NCI-H748 (cell line): ENCODE data around the gene XCL1.
A peak's percentile ranks its signal among the peaks of the same experiment; 100 is the strongest.
"Not testable (repeated sequence)": the region's sequence is repeated elsewhere in the genome, so short reads cannot be mapped to it uniquely, and the experiment has no call there.

Experiments used
- DNase-seq: peaks from one replicate; lab custom pipeline; 2025; ENCODE audit not compliant: unreplicated experiment; lab: John Stamatoyannopoulos, UW

XCL1 gene

DNA sequence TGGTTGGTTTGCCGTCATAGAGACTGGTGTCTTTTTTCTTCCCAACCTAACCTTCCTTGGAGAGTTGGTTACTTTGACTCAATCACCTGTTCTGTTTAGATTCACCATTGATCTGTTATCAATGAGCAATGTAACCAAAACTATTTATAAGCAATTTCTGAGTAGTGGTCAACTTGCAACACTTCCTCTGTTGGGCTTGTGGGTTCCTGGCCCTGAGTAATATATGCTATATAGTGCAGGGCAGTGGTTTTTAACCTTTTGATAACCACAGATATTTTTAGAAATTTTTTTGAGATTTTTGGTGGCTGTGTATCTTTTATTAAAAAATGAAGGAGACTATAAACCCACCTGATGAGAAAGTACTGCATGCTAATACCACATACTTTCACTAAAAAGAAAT is 9.4 kb upstream of the XCL1 start:
- DNase-seq: no peak

DNA sequence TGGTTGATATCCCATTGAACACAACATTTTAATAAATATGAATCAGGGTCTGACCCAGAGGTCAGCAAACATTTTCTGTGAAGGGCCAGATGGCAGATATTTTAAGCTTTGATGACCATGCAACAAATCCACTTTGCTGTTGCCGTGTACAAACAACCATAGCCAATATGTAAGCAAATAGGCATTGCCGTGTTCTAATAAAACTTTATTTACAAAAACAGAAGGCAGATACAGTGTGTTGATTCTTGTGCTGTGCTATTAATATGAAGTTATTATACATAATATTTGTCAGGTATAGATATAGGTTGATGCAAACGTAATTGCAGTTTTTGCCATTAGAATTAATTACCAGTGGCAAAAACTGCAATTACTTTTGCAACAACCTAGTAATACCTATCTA is 8.8 kb upstream of the XCL1 start:
- no peak for DNase-seq

DNA sequence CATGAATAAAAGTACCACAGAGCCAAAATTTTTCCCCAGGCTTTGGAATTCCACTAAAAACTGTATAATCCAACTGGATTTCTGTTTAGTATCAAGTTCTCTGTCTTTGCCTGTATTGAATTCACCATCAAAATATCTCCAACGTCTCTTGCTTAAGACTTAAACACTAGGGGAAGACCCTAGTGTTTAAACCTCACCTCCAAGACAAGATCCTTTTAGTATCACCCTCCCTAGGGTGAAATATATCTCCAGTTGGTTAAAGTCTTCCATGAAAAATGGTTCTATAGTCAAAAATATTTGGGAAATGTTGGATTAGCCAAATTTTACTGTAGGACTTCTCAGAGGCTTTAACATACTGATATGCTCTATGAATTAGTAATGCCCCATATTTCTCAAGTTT is 8.1 kb upstream of the XCL1 start:
- DNase-seq: no peak

DNA sequence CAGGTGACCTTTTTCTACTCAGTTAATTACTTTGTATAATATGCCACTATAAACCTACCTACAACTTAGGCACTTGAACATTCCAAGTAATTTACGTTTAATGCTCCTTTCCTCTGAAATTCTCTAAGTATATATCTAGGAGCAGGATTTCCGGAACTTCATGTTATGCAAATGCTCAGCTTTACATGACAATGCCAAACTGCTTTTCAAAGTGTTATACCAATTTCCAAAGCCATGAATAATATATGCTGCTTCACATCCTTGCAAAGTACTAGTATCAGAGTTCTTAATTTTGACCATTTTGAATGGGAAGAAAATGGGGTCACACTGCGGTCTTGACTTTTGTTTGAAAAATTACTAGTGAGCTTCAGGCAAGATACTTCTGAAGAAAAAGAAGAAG is 5.8 kb upstream of the XCL1 start:
- DNase-seq: no peak

DNA sequence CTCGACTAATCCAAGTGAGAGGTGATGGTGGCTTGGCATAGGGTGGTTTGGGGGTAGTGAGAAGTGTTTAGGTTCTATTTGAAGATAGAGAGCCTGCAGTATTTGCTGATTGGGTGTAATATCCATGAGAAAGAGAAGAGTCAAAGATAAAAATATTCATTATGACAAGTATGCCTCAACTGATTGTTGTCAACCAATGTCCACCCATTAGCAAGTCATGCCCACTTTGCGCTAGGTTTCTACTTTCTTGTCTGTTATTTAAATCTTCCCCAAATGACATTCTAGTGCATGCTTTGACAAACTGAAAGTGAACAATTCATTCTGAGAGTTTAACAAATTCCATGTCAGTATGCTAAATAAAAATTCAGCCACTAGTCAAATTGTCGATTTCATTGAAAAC is 3.8 kb upstream of the XCL1 start:
- no peak for DNase-seq

DNA sequence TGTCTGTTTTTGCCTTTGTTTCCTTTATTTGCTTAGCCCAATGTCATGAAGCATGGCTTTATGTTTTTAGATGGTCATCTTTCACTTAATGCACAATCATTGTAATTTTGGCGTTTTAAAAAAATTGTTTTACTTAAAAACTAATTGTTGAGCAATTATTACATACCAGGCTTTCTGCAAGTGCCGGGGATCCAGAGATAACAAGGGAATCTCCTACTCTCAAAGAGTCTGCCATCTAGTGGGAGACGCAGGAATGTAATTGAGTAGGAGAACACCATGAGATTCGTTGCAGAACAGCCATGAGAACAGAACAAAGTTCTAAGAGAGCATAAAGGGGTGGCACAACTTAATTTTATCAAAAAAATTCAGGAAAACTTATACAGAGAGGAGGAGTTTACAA is 2.2 kb upstream of the XCL1 start:
- peak; percentile 40 for DNase-seq

DNA sequence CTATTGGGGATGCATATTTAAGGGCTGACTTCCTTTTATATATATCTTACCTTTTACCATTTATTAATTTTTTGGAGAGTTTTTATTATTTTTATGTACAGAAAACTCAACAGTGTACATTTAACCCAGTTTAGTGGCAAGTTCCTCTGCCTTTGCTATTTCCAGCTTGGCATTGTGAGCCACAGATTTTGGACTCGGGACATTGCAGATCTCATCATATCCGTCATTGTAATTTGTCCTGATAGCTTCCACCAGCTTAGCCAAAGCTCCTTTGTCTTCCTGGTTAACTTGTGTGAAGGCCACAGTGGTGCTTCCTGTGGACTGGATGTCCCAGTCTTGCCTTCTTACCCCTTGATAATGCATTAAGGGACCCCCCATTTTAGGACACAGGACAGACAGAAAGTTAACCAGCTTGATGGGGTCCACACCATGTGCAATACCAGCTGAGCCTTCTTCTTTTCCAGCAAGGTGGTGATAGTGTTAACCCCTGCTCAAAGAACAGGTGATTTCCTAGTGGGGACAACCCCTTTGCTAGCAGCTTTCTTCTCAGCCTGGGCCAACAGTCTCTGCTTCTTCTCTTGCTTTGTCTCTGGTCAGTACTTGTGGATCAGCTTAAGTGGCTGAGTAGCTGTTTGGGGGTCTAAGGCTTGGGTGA is 2.3 kb downstream of the XCL1 start:
- DNase-seq: not testable (repeated sequence)

DNA sequence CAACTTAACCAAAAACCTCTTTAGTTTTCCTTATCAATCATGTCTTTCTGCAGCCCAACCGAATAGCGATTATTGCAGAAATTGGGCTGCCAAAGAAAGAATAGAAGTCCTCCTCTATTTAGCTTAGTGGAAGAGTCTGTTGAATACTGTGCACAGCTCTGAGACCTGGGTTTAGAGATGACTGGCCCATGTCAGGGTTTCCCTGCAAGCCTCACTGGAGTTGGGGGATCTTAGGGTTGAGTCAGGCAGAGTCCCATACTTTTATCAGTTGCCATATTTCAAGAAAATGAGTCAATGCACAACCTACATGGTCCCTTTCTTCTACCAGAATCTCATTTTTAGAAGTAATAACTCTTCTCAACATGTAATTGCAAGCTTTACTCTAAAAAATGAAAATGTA is 3.9 kb downstream of the XCL1 start:
- not testable (repeated sequence) for DNase-seq

DNA sequence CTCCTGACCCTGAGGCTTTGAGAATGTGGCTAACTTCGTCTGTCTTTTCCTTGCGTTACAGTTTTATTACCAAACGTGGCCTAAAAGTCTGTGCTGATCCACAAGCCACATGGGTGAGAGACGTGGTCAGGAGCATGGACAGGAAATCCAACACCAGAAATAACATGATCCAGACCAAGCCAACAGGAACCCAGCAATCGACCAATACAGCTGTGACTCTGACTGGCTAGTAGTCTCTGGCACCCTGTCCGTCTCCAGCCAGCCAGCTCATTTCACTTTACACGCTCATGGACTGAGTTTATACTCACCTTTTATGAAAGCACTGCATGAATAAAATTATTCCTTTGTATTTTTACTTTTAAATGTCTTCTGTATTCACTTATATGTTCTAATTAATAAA is 4.6 kb downstream of the XCL1 start:
- not testable (repeated sequence) for DNase-seq

DNA sequence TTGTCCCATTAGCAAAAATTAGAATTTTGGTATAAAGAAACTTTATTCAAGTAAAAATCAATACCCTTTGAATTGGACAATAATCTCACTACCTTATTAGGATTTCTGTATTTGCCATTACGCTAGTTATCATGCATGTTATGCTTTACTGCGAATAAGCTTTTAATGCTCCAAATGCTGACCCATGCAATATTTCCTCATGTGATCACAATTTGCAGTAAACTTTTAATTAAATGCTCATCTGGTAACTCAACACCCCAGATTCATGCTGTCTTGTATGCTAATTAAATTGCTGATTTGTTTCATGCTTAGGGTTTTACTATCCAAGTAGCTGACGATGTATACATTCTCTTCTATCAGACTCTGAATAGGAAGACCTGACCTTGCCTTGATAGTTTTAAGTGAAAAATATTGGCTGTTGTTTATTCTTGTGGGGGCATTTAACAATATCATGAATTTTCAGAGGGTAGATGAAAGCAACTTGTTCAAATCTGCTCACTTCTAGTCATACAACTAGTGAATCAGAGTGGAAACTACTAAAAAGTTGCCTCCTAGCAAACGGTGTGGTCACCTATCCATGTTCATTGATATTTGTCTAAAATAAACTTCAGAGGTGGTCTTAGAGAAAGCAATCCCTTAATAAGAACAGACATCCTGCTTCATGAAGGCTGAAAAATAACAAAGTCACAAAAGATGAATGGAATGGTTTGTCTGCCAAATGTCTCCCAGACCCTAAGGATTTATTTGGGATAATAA is 5.6 kb downstream of the XCL1 start:
- DNase-seq: no peak

DNA sequence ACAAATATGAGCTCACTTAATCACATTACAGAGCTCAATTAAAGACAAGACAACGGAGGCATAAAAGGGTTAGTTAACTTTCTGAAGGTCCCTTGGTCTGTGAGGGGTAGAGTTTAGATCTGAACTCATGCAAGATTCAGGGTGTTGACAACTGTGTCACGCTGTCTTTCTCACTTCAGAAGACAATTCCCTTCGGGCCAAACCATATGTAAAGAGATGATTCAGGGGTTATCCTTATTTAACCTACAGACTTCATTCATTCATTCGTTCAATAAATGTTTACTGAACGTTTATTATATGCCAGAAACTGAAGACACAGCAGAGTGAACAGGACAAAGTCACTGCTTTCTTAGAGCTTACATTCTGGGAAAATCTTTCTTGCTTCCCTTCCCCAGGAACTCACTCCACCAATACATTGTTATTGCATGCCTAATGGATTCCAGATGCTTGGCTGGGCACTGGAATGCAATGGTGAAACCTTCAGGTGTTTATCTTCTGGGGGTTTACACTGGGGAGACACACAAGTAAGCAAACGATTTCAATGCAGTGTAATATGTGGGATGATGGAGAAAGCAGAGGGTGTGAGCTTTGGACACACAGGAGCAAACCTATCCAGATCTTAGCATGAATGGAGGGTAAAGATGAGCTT is 6.4 kb downstream of the XCL1 start:
- DNase-seq: no peak

DNA sequence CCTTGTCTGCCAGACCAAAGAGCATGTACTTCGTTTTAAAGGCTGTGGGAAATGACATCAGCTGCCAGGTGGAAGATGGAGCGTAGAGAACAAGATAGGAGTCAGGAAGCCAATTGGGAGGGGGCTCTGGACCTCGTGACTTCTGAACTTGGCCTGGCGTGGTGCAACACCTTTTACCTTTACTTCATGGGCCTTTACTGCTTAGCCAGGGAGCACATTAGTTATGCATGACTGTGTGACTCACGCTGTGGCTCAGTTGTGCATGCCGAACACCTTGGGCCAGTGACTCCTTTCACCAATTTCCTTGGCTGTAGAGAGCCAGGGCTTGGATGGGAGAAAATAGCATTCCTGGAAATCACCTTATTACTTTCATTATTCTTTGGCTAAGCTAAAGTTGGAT is 7.2 kb downstream of the XCL1 start:
- DNase-seq: no peak

DNA sequence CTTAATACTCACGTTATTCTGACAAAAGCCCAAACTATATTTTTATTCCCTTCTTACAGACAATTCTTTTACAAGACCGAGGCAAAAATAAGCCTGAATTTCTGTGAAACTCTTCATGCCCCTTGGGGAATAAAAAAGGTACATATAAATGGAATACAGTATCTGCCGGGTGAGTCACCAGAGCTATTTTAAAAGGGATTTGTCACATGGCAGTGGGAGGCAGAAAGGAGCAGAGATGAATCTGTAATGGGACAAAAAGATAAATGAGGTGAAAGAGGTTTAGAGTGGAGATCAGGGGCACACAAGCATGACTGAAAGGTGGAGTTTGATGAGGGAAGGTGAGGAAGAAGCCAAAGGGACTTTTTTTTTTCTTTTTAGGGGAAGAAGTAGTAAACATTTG is 8.8 kb downstream of the XCL1 start:
- no peak for DNase-seq

DNA sequence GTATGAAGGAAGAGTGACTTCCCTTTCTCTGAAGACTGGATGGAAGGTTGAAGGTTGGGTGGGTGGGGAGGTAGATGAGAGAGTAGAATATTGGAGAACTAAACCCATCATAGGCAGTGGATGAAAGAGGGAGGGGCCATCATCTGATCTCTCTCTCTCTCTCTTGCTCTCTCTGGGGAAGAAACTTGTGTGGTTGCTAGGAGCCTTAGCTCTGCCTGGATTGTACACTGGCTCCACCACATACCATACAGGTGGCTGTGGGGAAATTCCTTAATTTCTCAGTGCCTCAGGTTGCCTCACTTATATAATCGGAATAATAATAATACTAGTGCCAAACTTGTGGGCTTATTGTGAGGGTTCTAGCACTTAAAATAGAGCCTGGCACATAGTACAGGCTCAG is 9.5 kb downstream of the XCL1 start:
- no peak for DNase-seq

DNA sequence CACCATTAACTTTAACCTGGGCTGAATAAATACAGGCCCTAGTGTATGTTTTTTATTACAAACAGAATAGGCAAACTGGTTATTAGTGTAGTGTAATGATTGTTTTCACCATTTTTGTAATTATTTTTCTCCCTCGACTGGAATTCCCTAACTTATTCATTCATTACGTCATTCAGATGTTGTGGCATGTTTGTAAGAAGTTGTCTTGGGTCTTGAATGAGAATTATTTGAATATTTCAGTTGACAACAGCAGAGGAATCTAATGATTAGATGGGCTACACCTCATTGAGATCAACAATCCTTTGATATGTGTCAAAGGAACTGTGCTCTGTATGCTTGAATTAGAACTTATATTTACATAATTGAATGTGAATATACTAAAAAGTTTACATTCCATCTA is 12.8 kb downstream of the XCL1 start:
- no peak for DNase-seq

DNA sequence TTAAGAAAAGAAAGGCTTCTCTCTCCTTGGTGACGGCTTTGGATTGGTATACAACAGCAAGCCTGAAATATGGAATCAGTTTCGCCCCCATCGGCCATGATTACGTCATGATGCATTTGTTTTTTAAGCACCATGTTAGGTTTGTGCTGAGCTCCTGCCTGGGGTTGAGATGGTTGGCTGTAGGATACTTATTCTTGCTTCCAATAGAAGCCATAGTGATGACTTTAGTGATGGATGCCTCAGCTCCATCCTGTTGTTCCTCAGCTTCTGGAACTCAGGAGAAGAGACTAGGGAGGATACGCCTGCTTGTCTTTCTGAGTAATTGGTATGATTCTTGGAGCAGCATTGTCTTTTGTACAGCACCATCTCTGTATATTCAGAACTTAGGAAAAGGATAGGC is 14.7 kb downstream of the XCL1 start:
- no peak for DNase-seq

DNA sequence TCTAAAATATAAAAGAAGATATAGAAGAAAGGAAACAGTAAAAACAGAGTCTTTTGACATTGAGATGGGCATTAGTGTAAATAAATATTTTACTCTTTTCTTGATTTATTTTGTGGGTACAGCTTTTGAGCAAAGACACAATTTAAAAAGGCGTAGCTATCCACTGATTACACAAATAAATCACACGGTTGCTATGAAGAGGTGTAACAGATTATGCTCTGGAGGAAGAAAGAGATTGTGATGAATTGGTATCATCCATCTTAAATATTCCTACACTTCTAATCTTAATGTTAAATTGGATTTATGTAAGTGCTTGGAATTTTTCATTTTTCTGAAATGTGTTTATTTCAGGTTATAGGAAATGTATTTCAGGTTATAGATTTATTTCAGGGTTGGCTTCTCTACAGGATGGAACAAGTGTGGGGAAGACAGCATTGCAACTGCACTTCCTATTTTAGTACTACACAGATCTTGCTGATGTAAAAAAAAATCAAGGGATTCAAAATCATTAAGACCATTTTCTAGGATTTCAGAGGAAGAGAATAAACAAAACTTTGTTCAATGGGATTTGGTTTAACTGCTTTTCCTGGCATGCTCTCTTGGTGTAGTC is 15.3 kb downstream of the XCL1 start:
- no peak for DNase-seq

DNA sequence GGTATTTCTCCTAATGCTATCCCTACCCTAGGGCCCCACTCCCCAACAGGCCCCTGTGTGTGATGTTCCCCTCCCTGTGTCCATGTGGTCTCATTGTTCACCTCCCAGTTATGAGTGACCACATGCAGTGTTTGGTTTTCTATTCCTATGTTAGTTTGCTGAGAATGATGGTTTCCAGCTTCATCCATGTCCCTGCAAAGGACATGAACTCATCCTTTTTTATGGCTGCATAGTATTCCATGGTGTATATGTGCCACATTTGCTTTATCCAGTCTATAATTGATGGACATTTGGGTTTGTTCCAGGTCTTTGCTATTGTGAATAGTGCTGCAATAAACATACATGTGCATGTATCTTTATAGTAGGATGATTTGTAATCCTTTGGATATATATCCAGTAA is 19.0 kb downstream of the XCL1 start:
- DNase-seq: not testable (repeated sequence)

DNA sequence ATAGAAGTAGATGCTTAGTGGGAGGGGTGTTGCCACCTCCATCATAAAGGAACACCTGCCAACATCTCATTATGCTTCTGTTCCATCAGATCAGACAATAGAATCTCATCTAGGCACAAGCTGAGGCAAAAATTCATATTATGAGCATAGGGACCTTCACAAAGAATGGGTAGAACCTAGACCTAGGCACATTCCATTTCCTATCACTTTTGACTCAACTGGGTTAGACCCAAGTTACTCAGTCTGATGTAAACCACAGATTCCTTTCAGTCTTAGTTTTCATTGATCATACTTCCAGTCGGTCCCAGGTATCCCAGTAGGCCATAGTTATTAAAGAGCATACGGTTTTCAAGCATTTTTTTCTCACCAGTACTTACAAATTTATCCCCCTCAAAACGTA is 21.7 kb downstream of the XCL1 start:
- no peak for DNase-seq

DNA sequence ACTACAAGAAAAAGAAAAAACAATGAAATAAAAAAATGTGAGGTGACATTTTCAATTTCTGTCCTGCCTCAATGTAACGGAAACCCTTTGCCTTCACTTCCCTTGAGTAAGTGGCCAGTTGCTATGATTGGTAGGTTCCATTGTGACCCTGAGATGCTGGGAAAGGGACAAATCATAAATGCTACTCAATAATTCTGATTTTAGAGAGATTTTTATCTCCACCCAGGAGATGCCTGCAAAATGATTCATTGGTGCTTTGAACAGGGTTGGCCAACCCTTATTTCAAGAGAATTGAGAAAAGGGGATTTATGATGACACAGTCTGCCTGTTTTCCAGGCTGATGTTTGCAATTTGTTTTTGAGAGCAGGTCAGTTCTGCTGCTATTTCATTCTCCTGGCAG is 22.5 kb downstream of the XCL1 start:
- no peak for DNase-seq

DNA sequence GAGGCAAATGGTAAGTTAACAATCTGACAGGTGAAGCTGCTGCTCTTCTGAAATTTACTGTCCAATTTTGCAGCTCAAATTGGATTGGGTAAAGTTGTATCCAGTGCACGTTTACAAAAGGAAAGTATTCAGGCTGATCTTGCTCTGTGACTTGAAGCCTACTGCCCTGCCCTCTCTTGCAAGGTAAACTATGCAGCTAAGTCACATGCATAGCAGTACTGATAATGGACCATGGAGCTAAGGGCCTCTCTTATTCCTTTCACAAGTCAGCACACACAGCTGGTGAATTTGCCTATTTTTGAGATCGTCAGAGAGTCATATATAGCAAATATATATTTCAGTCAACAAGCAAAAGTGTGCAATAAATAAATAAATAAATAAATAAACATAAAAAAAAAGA is 23.2 kb downstream of the XCL1 start:
- DNase-seq: no peak

DNA sequence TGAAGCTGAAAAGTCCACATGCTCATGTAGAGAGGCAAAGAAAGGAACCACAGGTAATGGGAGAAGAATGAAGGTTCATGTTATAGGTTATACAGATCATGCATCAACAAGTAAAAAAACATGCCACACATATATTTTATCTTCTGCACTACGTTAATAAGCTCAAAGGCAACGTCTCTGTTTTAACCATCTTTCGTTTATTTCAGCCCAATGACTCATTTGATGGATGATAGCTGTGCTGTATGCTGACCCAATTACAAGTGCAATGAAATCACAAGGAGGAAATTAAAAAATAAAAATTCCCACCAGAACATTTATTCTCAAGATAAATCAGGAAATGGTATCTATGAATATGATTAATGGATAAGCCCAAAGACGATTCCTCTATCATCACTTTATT is 24.6 kb downstream of the XCL1 start:
- DNase-seq: no peak
